Dendritic cell treated with granulocyte-macrophage colony-stimulating factor and Interleukin-4, amounts not matched to agents 40 ng/mL and 50 ng/mL, for 4 days (primary cell): ENCODE measurements around the gene TXNRD2.

Experiments
- H3K27ac Mint-ChIP-seq: one replicate; pipeline ENCODE4 v1.8.0; 2022; ENCODE audit warnings: mild to moderate bottlenecking, mixed read lengths
- H3K27me3 Mint-ChIP-seq: one replicate; pipeline ENCODE4 v1.8.0; 2022; ENCODE audit warnings: mild to moderate bottlenecking, mixed read lengths
- H3K36me3 Mint-ChIP-seq: one replicate; pipeline ENCODE4 v1.8.0; 2022; ENCODE audit warnings: low read depth, mixed read lengths
- H3K4me1 Mint-ChIP-seq: one replicate; pipeline ENCODE4 v1.8.0; 2022; ENCODE audit warnings: low read depth, mixed read lengths
- H3K4me3 Mint-ChIP-seq: one replicate; pipeline ENCODE4 v1.8.0; 2022; ENCODE audit warnings: mild to moderate bottlenecking, moderate library complexity, mixed read lengths
- H3K9me3 Mint-ChIP-seq: one replicate; pipeline ENCODE4 v1.8.0; 2022; ENCODE audit warnings: mixed read lengths
- intact Hi-C: fragments of 100-400 bp; cut with micrococcal nuclease; formaldehyde crosslinking; loops from one replicate; pipeline ENCODE4 v1.15.0; 2022

The TXNRD2 gene

DNA sequence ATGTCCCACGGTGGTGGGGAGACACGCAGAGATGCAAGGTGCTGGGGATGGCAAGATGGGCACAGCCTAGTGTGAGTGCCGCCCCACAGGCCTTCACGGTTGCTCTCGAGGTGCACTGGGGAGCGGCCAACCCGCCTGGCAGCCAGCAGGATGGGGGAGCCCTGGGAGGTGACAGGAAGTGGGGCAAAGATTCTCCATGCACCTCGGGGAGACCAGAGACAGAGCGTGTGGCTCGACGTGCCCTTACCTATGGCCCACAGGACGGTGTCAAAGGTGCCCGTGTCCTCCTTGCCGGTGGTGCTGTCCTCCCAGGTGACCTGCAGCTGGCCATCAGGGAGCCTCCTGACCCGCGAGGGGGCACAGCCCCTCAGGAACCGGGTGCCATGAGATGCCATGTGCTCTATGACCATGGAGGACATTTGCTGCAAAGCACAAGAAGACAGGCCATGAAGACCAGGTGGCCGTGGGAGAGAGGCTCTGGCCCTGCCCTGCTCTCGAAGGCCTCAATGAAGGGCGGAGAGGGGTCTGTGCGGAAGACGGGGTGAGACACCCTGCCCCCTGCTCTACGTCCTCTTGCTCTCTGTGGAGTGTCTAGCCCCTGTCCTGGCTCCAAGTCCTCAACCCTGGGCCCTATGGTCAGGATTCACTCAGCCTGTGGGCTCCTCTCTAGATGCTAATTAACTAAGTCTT, 46.3 kb downstream of the TXNRD2 start:
- H3K36me3 Mint-ChIP-seq: peaks cover 90% of the 10 kb centered on the region
- peaks cover 19% of the 10 kb centered on the region for H3K4me1 Mint-ChIP-seq
- H3K4me3 Mint-ChIP-seq: no peak overlapping the region
- H3K27ac Mint-ChIP-seq: no peak overlapping the region
- intact Hi-C loops: no loop called here
- H3K9me3 Mint-ChIP-seq: no peaks in the 10 kb centered on the region
- peaks cover 9% of the 10 kb centered on the region for H3K27me3 Mint-ChIP-seq

DNA sequence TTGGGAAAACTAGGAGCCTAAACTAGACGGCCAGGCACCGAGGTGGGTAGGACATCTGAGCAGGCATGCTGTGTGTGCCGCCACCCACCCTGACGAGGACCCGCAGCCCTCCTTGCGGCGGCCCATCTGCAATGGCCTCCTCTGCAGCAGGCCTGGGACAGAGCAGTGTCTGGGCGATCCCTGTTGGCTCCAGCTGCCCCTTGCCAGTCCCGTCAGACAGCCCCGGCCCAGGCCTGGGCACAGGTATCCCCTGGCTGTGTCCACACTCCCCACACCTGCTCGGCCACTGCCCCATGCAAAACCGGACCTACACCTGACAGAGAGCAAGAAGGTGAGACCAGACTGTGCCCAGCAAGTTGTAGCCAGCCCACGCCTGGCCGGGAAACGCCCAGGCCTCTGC, 48.3 kb downstream of the TXNRD2 start:
- Mint-ChIP-seq H3K36me3 (peaks cover 93% of the 10 kb centered on the region), H3K27ac (no peak overlapping the region), H3K4me1 (peaks cover 21% of the 10 kb centered on the region), H3K27me3 (peaks cover 9% of the 10 kb centered on the region), H3K4me3 (no peak overlapping the region), H3K9me3 (no peaks in the 10 kb centered on the region)
- intact Hi-C loops: no loop called here

DNA sequence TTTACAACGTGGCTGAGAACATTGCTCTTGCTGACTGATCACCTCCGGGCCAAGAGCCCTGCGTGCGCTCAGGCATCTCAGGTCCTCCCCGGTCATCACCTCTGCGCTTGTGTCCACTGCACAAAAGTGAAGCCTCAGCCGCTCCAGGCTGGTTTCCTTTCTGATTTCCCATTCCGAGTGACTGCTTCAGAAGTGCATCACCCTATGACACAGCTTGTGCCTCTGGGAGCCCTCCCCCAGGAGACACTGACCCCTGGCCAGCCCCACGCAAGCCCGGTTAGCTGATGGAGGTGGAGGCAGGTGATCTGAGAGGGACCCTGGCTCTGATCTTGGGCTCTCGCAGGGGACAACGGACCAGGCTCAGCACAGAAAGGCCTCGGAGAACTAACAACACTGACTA, 48.7 kb downstream of the TXNRD2 start:
- intact Hi-C loops: no loop called here
- Mint-ChIP-seq H3K27ac (no peak overlapping the region), H3K36me3 (peaks cover 92% of the 10 kb centered on the region)

DNA sequence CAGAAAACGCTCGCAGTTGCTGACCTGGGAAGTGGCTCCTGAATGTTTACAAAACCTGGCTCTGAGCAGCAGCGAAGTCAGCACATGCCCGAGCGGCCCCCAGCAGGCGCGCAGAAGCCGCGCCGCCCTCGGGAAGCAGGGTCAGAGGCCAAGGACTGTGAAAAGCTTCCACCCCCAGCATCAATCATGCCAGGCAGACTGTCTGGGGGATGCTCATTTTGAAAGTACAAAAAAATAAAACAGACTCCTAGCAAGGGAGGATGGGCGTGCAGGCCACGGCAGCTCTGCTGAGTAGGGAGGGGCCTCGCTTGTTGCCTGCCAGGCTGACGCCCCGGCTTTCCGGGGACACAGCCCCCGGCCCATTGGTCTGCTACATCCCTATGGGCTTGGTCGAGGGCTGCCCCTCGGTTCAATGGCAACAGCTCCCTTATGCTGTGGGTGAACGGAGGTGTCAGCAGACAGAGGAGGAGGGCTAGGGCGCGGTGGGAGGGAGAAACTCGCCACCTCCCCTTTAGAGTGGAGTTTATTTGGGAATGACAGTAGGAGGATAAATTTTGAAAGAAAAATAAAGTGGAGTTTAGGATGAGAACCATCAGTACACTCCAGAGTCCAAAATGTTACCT, 49.2 kb downstream of the TXNRD2 start:
- no peak overlapping the region for H3K27ac Mint-ChIP-seq
- H3K27me3 Mint-ChIP-seq: peaks cover 9% of the 10 kb centered on the region
- no peaks in the 10 kb centered on the region for H3K9me3 Mint-ChIP-seq
- intact Hi-C loops: no loop called here
- peaks cover 87% of the 10 kb centered on the region for H3K36me3 Mint-ChIP-seq
- no peak overlapping the region for H3K4me3 Mint-ChIP-seq
- peaks cover 31% of the 10 kb centered on the region for H3K4me1 Mint-ChIP-seq

More for the DNA sequence above, 48.7 kb downstream of the TXNRD2 start:
- Mint-ChIP-seq H3K9me3 (no peaks in the 10 kb centered on the region), H3K4me3 (no peak overlapping the region), H3K4me1 (peaks cover 25% of the 10 kb centered on the region), H3K27me3 (peaks cover 9% of the 10 kb centered on the region)

DNA sequence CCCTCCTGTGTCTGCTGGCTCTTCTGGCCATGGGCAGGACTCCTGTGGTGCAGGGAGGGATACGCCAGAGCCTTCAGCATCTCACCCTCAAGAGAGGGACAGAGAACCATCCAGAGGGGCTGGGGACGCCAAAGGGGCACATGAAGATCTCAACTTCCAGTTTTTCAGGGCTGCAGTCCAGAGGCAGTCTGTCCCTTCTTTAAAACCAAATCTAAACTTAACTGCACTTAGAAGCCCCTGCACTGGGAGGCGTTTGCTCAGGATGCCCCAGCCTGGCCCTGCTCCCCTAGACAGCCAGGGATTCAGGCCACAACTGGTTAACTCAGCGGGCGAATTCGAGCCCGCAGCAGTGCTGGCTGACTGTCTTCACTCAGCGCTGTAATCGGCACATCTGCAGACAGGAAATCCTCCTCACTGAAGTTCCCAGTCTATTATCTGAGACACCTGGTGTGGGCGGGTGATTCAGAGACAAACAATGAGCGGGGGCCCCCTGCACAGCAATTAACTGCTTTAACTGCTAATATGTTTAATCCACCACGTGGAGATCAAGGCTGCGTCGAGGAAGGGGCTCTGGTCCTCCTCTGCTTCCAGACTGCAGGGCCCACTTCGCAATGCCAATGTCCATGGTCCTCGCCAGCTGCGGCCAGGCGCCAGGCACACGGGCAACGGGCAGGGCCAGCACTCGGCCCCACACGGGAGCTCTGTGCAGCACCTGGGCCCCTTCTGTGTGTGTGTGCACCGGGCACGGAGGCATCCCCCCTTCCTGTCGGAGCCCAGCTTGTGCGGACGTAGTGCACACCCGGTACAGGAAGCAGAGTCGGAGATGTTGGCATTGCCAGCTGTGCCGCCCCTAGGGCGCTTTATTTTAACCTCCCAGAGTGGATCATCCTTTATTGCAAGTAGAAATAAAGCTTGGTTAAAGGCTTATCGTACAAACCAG, 50.0 kb downstream of the TXNRD2 start:
- Mint-ChIP-seq H3K27me3 (peaks cover 9% of the 10 kb centered on the region), H3K36me3 (peaks cover 79% of the 10 kb centered on the region), H3K4me3 (no peak overlapping the region), H3K4me1 (peaks cover 39% of the 10 kb centered on the region), H3K27ac (peak overlapping the region; percentile 20), H3K9me3 (no peaks in the 10 kb centered on the region)
- intact Hi-C loops: no loop called here

DNA sequence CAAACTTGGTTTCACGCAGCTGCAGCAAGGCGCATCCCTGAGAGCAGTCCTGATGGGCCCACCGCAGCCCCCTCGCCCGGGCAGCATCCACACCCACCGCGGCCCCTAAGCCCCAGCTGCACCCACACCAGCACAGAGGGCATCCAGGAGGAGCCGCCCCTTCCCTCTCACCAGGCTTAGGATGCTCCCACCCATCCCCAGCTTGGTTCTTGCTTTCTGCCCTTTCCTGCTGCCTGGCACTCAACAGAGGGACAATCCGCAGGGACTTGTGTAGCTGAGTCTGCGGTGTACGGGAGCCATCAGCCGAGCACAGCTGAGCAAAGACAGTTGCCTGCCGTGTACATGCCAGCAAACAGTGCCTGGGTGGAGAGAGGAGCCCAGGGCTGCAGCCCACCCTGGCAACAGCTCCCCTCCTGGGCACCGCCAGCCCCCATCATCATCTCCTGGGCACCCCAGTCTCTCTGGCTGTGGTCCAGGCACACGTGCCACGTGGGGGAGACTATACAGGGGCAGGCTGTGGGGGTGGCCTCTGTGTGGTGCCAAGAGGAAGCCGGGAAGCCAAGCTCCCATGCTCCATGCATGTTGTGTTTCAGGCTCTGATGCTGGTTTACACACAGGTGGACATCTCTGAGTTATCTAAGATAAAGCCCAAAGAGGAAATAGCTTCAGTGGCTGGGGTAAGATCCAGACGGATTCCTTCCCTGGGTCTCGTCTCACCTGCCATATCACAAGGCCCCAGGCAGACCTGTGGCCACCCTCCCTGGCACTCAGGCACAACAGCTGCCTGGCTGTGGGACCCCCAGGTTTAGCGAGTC, 50.9 kb downstream of the TXNRD2 start:
- intact Hi-C loops: no loop called here
- Mint-ChIP-seq H3K27me3 (peaks cover 9% of the 10 kb centered on the region), H3K27ac (peak overlapping the region; percentile 20), H3K36me3 (peaks cover 74% of the 10 kb centered on the region), H3K9me3 (no peaks in the 10 kb centered on the region), H3K4me3 (no peak overlapping the region), H3K4me1 (peaks cover 47% of the 10 kb centered on the region)

DNA sequence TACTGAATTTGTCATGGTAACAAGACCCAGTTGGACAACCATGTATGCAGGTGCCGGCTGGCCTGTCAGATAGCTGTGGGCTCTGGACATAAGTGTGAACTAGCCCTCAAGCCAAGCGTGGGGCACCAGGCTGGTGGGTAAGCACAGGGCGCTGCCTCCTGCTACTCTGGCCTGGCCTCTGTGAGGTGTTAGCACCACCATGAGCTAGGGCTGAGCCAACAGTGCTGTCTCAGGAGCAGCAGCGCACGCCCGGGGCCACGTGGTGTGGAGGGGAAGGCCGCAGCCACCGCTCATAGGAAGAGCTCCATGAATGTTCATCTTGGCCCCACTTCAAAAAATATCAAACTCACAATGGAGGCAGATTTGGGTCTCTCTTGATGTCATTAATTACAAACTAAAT, 51.7 kb downstream of the TXNRD2 start:
- H3K4me1 Mint-ChIP-seq: peaks cover 51% of the 10 kb centered on the region
- peaks cover 71% of the 10 kb centered on the region for H3K36me3 Mint-ChIP-seq
- H3K4me3 Mint-ChIP-seq: no peak overlapping the region
- H3K27ac Mint-ChIP-seq: no peak overlapping the region
- no peaks in the 10 kb centered on the region for H3K9me3 Mint-ChIP-seq
- peaks cover 9% of the 10 kb centered on the region for H3K27me3 Mint-ChIP-seq
- intact Hi-C loops: no loop called here

DNA sequence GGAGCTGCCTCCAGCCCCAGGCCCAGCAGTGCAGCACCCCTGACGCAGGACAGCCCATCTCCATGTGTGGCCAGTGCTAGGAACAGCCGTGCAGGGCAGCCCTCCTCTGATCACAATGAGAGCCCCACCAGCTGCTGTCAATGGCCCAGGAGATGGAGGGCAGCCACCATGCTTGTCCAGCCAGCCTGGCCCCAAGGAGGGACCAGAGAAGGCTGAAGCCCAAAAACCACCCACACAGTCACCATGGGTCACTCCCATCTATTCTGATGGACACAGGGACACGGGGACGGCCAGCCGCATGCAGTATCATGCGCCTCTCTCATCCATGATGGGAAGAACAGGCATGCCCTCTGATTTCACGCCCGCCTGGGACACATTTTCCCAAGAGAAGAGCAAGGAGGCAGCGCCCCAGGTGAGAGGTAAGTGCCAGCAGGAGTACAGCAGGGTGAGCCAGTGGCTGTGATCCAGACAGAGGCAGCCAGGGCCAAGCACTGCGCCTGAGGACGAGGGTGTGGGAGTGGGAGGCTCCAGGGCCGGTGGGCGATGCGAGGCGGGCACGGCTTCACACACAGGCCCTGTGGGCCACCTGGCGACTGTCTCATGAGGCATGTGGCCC, 53.4 kb downstream of the TXNRD2 start:
- Mint-ChIP-seq H3K27ac (peak overlapping the region; percentile 44), H3K4me1 (peaks cover 51% of the 10 kb centered on the region), H3K36me3 (peaks cover 60% of the 10 kb centered on the region), H3K4me3 (no peak overlapping the region), H3K9me3 (no peaks in the 10 kb centered on the region), H3K27me3 (peaks cover 9% of the 10 kb centered on the region)
- intact Hi-C loops: no loop called here

DNA sequence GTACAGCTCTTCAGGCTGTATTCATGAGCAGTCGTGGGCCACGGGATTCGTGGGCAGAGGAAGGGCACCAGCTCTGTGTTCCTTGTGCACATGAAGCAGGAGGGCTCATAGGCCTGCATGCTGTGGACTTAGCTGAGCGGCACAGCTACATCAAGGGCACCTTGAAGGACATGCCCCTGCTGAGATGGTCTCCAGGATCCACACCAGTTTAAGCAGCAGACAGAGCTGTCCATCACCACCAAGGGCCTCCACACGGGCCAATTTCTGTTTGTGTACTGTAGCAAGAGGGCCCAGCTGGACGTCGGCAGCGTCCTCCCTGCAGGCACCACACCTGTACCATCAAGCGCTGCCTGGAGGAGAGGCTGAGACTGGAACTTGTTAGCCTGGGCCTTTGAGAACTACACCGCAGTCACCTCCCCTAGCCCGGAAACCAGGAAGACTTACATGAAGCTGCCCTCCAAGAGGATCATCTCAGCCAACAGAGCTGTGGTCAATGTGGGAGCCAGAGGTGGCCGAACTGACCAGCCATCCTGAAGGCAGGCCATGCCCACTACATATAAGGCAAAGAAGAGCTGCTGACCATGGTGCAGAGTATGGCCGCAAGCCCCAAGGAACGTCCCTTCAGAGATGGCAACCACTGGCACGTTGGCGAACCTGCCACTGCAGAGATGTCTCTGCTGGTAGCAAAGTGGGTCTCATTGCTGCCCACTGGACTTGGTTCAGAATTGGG, 54.2 kb downstream of the TXNRD2 start:
- intact Hi-C loops: no loop called here
- Mint-ChIP-seq H3K27me3 (peaks cover 8% of the 10 kb centered on the region), H3K4me3 (no peak overlapping the region), H3K4me1 (peaks cover 48% of the 10 kb centered on the region), H3K9me3 (no peaks in the 10 kb centered on the region), H3K27ac (peak overlapping the region; percentile 78), H3K36me3 (peaks cover 60% of the 10 kb centered on the region)

DNA sequence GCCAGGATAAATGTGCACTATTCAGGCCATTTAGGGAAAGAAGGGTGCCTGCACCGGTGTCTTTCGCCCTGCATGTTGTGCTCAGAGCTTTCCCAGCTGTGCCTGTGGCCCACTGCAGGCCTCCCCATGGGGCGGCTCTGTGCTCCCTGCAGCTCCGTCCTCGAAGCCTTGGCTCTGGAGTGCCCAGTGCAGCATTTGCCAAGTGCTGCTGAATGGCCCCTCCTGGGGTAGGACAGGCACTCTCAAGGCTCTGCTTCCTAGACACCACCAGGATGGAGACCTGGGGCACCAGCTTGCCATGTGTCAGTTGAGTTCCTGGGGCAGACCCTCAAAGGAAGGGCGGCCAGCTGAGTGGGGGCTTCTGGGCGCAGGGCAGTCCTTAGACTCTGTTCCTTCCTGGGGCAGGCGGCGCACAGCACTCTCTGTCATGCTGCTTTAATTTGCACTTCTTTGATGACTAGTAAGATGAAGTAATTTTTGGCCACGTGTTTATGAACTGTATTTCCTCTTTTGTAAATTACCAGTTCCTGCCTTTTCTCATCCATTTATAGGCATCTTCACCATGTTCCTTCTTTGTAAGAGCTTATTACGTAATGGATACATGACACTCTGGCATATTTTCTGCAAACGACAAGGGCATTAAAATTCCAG, 54.9 kb downstream of the TXNRD2 start:
- Mint-ChIP-seq H3K27me3 (peaks cover 2% of the 10 kb centered on the region), H3K4me1 (peaks cover 48% of the 10 kb centered on the region), H3K27ac (peak overlapping the region; percentile 78), H3K36me3 (peaks cover 61% of the 10 kb centered on the region), H3K9me3 (no peaks in the 10 kb centered on the region), H3K4me3 (no peak overlapping the region)
- intact Hi-C loops: no loop called here

DNA sequence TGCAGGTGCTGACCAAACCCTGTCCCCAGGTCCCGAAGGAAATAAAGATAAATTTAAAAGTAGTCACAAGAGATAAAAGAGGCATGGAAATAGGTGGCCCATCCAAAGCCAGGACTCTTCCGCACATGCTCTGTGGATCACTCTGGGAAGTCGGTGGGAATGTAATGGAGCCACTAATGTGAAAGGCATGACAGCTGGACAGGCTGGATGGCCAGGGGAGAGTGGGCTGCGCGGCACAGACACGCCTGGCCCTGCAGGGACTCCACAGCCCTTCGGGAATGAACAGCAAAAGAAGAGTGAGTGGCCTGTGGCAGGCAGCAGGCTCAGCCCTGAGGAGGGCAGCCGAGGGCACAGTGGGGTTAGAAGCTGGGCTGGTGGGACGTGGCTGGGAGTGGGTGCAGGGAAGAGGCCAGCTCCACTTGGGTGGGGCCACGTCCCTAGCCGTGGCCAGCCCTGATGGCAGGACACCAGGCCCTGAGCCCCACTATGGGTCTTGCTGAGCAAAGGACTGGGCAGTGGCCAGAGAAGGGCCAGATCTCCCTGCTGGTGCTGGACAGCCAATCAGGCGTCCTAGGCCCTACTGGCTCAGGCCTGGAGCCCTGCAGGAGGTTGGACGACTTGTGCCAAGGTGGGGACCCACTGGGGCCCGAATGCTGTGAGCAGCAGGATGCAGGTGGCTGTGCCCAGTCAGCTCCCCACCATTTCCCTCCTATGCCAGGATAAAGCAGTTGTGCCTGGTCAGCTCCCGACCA, 55.6 kb downstream of the TXNRD2 start:
- peak overlapping the region; percentile 78 for H3K27ac Mint-ChIP-seq
- H3K4me3 Mint-ChIP-seq: no peak overlapping the region
- intact Hi-C loops: no loop called here
- H3K36me3 Mint-ChIP-seq: peaks cover 59% of the 10 kb centered on the region
- H3K9me3 Mint-ChIP-seq: no peaks in the 10 kb centered on the region
- peaks cover 43% of the 10 kb centered on the region for H3K4me1 Mint-ChIP-seq
- no peaks in the 10 kb centered on the region for H3K27me3 Mint-ChIP-seq
